ENCODE measurements around the gene PRMT7. TPM values are rescaled to one million over a fixed set of nuclear protein-coding genes. Genes with fewer than 3 reads are reported as not detected.

Gene PRMT7
- total and polyA plus RNA-seq, 2 of the 8 experiments (the other 6 are each of a cell fraction or from before 2014, with no cell fraction given): 48.2 to 49.3 TPM

GRCh38 chr16:68289202-68289601 lies 21.6 kb upstream of the PRMT7 start:
- WGBS, 2 experiments (ENCODE audit: extremely low coverage in 1 of 2, insufficient coverage in 1 of 2, insufficient read length in 1 of 2, insufficient replicate concordance in 2 of 2, low coverage in 1 of 2, low lambda C conversion rate in 2 of 2, missing lambda C conversion rate in 1 of 2): 69% methylated on average over 2 of the region's 2 CpGs; no CpG with 5 or more reads in 1 of the 2 experiments
- TF ChIP-seq POU5F1 (IDR thresholded peaks at IDR 0.05; ENCODE audit: low read depth, low read length): no peak
- TF ChIP-seq, protein P1, sequence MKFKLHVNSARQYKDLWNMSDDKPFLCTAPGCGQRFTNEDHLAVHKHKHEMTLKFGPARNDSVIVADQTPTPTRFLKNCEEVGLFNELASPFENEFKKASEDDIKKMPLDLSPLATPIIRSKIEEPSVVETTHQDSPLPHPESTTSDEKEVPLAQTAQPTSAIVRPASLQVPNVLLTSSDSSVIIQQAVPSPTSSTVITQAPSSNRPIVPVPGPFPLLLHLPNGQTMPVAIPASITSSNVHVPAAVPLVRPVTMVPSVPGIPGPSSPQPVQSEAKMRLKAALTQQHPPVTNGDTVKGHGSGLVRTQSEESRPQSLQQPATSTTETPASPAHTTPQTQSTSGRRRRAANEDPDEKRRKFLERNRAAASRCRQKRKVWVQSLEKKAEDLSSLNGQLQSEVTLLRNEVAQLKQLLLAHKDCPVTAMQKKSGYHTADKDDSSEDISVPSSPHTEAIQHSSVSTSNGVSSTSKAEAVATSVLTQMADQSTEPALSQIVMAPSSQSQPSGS (IDR thresholded peaks at IDR 0.05; ENCODE audit: low read length): no peak
- no peak for TF ChIP-seq CHD1 (IDR thresholded peaks at IDR 0.05; ENCODE audit: low read depth, low read length)

More at GRCh38 chr16:68289202-68289601, 21.6 kb upstream of the PRMT7 start:
- no peaks in the 10 kb centered on the region for H3K27me3 ChIP-seq (replicated peaks in 1 of 4; ENCODE audit: control insufficient read depth in 3 of 4, extremely low read depth in 1 of 4, insufficient read depth in 3 of 4, low read length in 3 of 4)
- no peak overlapping the region for H2BK20ac ChIP-seq (ENCODE audit: low read length)
- ChIA-PET CTCF (ENCODE audit: partially characterized antibody) (interaction anchor here (1.6 to 20.4 kb wide), 3 partner anchors 16 to 37 kb away, joined by 3 to 233 read pairs (median 5); partner anchors contain the start of gene SLC7A6), POLR2A (ENCODE audit: partially characterized antibody) (interaction anchor here (1.3 to 4.4 kb wide), 4 partner anchors 9 to 21 kb away, joined by 3 to 13 read pairs (median 7); no protein-coding TSS in a partner anchor)
- no peak for FAIRE-seq
- no peak overlapping the region for H2BK12ac ChIP-seq (ENCODE audit: low read depth, low read length)
- no peaks in the 10 kb centered on the region; the same call in 1 of the 2 replicates for H3K23me2 ChIP-seq (ENCODE audit: low read depth, low read length)
- H3K18ac ChIP-seq (ENCODE audit: extremely low read depth, low read length): no peak overlapping the region
- H3K27ac ChIP-seq (ENCODE audit: low read depth, low read length): no peak overlapping the region
- H4K20me1 ChIP-seq (replicated peaks in 1 of 2; ENCODE audit: control insufficient read depth in 1 of 2, insufficient read depth in 2 of 2, low read length in 2 of 2): peaks cover 2 to 9% of the 10 kb centered on the region in 2 experiments
- no peak overlapping the region for H3K4ac ChIP-seq (replicated peaks; ENCODE audit: insufficient read length, low read depth, low read length)
- no peaks in the 10 kb centered on the region for H3K9me3 ChIP-seq (ENCODE audit: insufficient read depth in 2 of 2, low read depth in 1 of 2, low read length in 1 of 2)
- no peaks in the 10 kb centered on the region for H3K79me2 ChIP-seq (ENCODE audit: control insufficient read depth in 1 of 2, insufficient read depth in 2 of 2, low read length in 2 of 2)
- H3K4me1 ChIP-seq (replicated peaks in 1 of 4; ENCODE audit: control insufficient read depth in 3 of 4, insufficient read depth in 4 of 4, low read length in 3 of 4): no peaks in the 10 kb centered on the region
- no peak overlapping the region for H3K56ac ChIP-seq (replicated peaks; ENCODE audit: insufficient read length, low read depth, low read length)
- no peak overlapping the region for H3K4me2 ChIP-seq (ENCODE audit: insufficient read depth in 1 of 2, low read depth in 2 of 2, low read length in 2 of 2)
- no peak for DNase-seq (ENCODE audit: low read depth in 1 of 2, low spot score in 2 of 2)
- H3K36me3 ChIP-seq (ENCODE audit: control insufficient read depth in 2 of 4, insufficient read depth in 4 of 4, low read length in 3 of 4): peaks cover 0 to 15% (median 6%) of the 10 kb centered on the region in 4 experiments; a peak in 5 of 8 replicates
- H4K5ac ChIP-seq (ENCODE audit: insufficient read length, low read depth, low read length): no peak overlapping the region
- 0 out of 2 replicates have a peak, but pooled peaks cover 3% of the 10 kb centered on the region for H3K79me1 ChIP-seq (ENCODE audit: low read depth, low read length)
- no peak overlapping the region for H3K9ac ChIP-seq (replicated peaks in 1 of 4; ENCODE audit: extremely low read depth in 1 of 4, low read depth in 3 of 4, low read length in 3 of 4)
- no peak overlapping the region for H4K8ac ChIP-seq (ENCODE audit: extremely low read depth, insufficient read depth, low read length)
- no peak overlapping the region for H2AK5ac ChIP-seq (ENCODE audit: low read depth, low read length)
- H2BK15ac ChIP-seq (ENCODE audit: low read length): no peak overlapping the region
- H4K91ac ChIP-seq (replicated peaks; ENCODE audit: insufficient read length, low read length): no peak overlapping the region
- no peak overlapping the region for H3K23ac ChIP-seq (ENCODE audit: insufficient read length)
- H2BK120ac ChIP-seq (replicated peaks; ENCODE audit: low read depth, low read length): no peak overlapping the region
- H3K14ac ChIP-seq (ENCODE audit: insufficient read length): no peak overlapping the region
- no peak overlapping the region for H2BK5ac ChIP-seq (ENCODE audit: low read depth, low read length)
- no peak overlapping the region for H2AFZ ChIP-seq (ENCODE audit: low read length)
- H3K4me3 ChIP-seq (ENCODE audit: extremely low read depth in 1 of 4, insufficient read depth in 2 of 4, low read depth in 3 of 4, low read length in 4 of 4): no peak overlapping the region
